HL-60 (cell line): ENCODE data around the gene RNASEL.

Experiments
- DNase-seq, 2 experiments: peaks; one replicate each; pipeline ENCODE4 v3.0.0-alpha.2; 2010 to 2020; ENCODE audit warnings: low read depth in 1 of 2, low spot score in 1 of 2
- H3K27ac ChIP-seq: fragments of 250-450 bp; sonication (Bioruptor Pico); replicated peaks from 2 replicates; pipeline ENCODE4 v1.5.1; 2020; ENCODE audit warnings: mild to moderate bottlenecking, moderate library complexity
- H3K27me3 ChIP-seq: fragments of 250-450 bp; sonication (Bioruptor Pico); 2 replicates; pipeline ENCODE4 v1.5.1; 2021; ENCODE audit warnings: mild to moderate bottlenecking, moderate library complexity; ENCODE audit not compliant: insufficient read depth, poor library complexity, severe bottlenecking
- H3K4me3 ChIP-seq: replicated peaks from 2 replicates; pipeline ENCODE4 v1.5.1; 2011; ENCODE audit warnings: mild to moderate bottlenecking, control low read depth, low read length; ENCODE audit not compliant: insufficient read depth
- CTCF ChIP-seq: IDR thresholded peaks from one replicate; pipeline ENCODE4 v1.5.1; 2011; ENCODE audit warnings: low read length, control low read depth, inconsistent platforms; ENCODE audit not compliant: insufficient read depth
- GABPA ChIP-seq: IDR thresholded peaks from 2 replicates; pipeline ENCODE4 v1.6.1; 2012; ENCODE audit warnings: low read depth
- POLR2AphosphoS5 ChIP-seq: IDR thresholded peaks from 2 replicates; pipeline ENCODE4 v1.6.1; 2012; ENCODE audit warnings: low read depth
- SPI1 ChIP-seq: IDR thresholded peaks from 2 replicates; pipeline ENCODE4 v1.6.1; 2012; ENCODE audit warnings: low read depth, mild to moderate bottlenecking, borderline replicate concordance
- TF ChIP-seq, protein P1 (sequence below): IDR thresholded peaks from 2 replicates; pipeline ENCODE4 v1.6.1; 2012; ENCODE audit warnings: low read depth; ENCODE audit not compliant: insufficient replicate concordance

RNASEL gene

GRCh38 chr1:182561456-182561855 is 27.6 kb downstream of the RNASEL start:
- DNase-seq, result no peak
- H3K27ac ChIP-seq, result no peak overlapping the region
- H3K27me3 ChIP-seq, result no peaks in the 10 kb centered on the region
- no peak overlapping the region for H3K4me3 ChIP-seq
- TF ChIP-seq, protein P1, sequence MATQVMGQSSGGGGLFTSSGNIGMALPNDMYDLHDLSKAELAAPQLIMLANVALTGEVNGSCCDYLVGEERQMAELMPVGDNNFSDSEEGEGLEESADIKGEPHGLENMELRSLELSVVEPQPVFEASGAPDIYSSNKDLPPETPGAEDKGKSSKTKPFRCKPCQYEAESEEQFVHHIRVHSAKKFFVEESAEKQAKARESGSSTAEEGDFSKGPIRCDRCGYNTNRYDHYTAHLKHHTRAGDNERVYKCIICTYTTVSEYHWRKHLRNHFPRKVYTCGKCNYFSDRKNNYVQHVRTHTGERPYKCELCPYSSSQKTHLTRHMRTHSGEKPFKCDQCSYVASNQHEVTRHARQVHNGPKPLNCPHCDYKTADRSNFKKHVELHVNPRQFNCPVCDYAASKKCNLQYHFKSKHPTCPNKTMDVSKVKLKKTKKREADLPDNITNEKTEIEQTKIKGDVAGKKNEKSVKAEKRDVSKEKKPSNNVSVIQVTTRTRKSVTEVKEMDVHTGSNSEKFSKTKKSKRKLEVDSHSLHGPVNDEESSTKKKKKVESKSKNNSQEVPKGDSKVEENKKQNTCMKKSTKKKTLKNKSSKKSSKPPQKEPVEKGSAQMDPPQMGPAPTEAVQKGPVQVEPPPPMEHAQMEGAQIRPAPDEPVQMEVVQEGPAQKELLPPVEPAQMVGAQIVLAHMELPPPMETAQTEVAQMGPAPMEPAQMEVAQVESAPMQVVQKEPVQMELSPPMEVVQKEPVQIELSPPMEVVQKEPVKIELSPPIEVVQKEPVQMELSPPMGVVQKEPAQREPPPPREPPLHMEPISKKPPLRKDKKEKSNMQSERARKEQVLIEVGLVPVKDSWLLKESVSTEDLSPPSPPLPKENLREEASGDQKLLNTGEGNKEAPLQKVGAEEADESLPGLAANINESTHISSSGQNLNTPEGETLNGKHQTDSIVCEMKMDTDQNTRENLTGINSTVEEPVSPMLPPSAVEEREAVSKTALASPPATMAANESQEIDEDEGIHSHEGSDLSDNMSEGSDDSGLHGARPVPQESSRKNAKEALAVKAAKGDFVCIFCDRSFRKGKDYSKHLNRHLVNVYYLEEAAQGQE, result no peak
- TF ChIP-seq SPI1 (no peak), GABPA (no peak), CTCF (no peak), POLR2AphosphoS5 (no peak)

- no peak for DNase-seq
- H3K27me3 ChIP-seq, result no peaks in the 10 kb centered on the region
- H3K27ac ChIP-seq, result no peak overlapping the region
- TF ChIP-seq POLR2AphosphoS5 (no peak), SPI1 (no peak), CTCF (no peak), GABPA (no peak)
- TF ChIP-seq, protein P1, result no peak
- no peak overlapping the region for H3K4me3 ChIP-seq
Observed at GRCh38 chr1:182560392-182560984, 28.6 kb downstream of the RNASEL start.

DNA sequence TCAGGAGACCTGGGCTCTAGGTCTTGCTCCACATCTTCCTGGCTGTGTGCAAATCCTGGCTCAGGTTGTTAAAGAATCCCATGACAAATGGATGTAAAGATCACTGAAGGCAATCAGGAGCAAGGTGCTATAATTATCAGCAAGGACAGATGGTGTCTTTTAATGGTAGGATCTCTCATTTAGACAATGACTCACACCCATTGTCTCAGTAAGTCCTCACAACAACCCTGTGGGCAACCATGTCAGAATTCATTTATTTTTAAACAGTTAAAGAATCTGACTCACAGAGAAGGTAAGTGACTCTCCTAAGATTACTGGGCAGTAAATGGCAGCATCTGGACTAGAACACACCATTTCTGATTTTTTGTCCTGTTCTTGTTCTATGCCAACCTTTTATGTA is 32.8 kb downstream of the RNASEL start:
- Histone ChIP-seq H3K27me3 (no peaks in the 10 kb centered on the region), H3K27ac (no peak overlapping the region), H3K4me3 (no peak overlapping the region)
- no peak for DNase-seq
- TF ChIP-seq CTCF (no peak), SPI1 (no peak), POLR2AphosphoS5 (no peak), GABPA (no peak)
- TF ChIP-seq, protein P1, result no peak
